ENCODE measurements around the gene PHPT1.
"Not testable (repeated sequence)": the region's sequence is repeated elsewhere in the genome, so short reads cannot be mapped to it uniquely, and the experiment has no call there.

PHPT1 gene

GRCh38 chr9:136868644-136869043 lies 19.4 kb downstream of the PHPT1 start:
- Histone ChIP-seq H3K27me3 (ENCODE audit: insufficient read depth, low read length, poor library complexity) (no peaks in the 10 kb centered on the region), H3K9me3 (ENCODE audit: insufficient read depth, low read length, severe bottlenecking) (peaks cover 12% of the 10 kb centered on the region), H3K9ac (ENCODE audit: low read depth, low read length) (no peak overlapping the region), H3K79me2 (ENCODE audit: insufficient read depth, low read length) (peaks cover 32% of the 10 kb centered on the region), H2AFZ (ENCODE audit: low read depth, low read length) (no peak overlapping the region), H4K20me1 (ENCODE audit: insufficient read depth, low read length) (peaks cover 9% of the 10 kb centered on the region), H3K4me2 (ENCODE audit: insufficient read depth, low read length) (no peak overlapping the region), H3K27ac (ENCODE audit: low read length) (no peak overlapping the region), H3K4me1 (ENCODE audit: insufficient read depth, low read length) (peaks cover 28% of the 10 kb centered on the region), H3K4me3 (ENCODE audit: low read depth in 1 of 2, low read length in 2 of 2) (no peak overlapping the region), H3K36me3 (ENCODE audit: insufficient read depth, low read length) (peaks cover 4% of the 10 kb centered on the region)
- ATAC-seq (ENCODE audit: insufficient read depth, low read depth) (no peak), DNase-seq (no peak)
- TF ChIP-seq CTCF (IDR thresholded peaks at IDR 0.05; ENCODE audit: borderline replicate concordance, extremely low read depth, low read length, poor library complexity, severe bottlenecking) (no peak), EZH2 (IDR thresholded peaks at IDR 0.05; ENCODE audit: borderline replicate concordance, low read depth, low read length, severe bottlenecking) (no peak)

- peaks cover 21% of the 10 kb centered on the region for H3K4me1 ChIP-seq (ENCODE audit: insufficient read depth, low read length)
- H4K20me1 ChIP-seq (ENCODE audit: insufficient read depth, low read length), result not testable (repeated sequence)
- peaks cover 12% of the 10 kb centered on the region for H3K9me3 ChIP-seq (ENCODE audit: insufficient read depth, low read length, severe bottlenecking)
These were observed 20.4 kb downstream of the PHPT1 start for GRCh38 chr9:136869611-136870010.

GRCh38 chr9:136875155-136875554 lies 25.9 kb downstream of the PHPT1 start:
- Histone ChIP-seq H3K27ac (ENCODE audit: low read length) (no peak overlapping the region), H3K4me1 (ENCODE audit: insufficient read depth, low read length) (no peaks in the 10 kb centered on the region), H3K36me3 (ENCODE audit: insufficient read depth, low read length) (no peaks in the 10 kb centered on the region), H3K4me3 (ENCODE audit: low read depth in 1 of 2, low read length in 2 of 2) (no peak overlapping the region), H3K27me3 (ENCODE audit: insufficient read depth, low read length, poor library complexity) (no peaks in the 10 kb centered on the region), H3K9me3 (ENCODE audit: insufficient read depth, low read length, severe bottlenecking) (peaks cover 12% of the 10 kb centered on the region), H3K4me2 (ENCODE audit: insufficient read depth, low read length) (no peak overlapping the region), H3K79me2 (ENCODE audit: insufficient read depth, low read length) (no peaks in the 10 kb centered on the region), H3K9ac (ENCODE audit: low read depth, low read length) (no peak overlapping the region), H4K20me1 (ENCODE audit: insufficient read depth, low read length) (no peaks in the 10 kb centered on the region), H2AFZ (ENCODE audit: low read depth, low read length) (no peak overlapping the region)
- DNase-seq (no peak), ATAC-seq (ENCODE audit: insufficient read depth, low read depth) (no peak)
- TF ChIP-seq EZH2 (IDR thresholded peaks at IDR 0.05; ENCODE audit: borderline replicate concordance, low read depth, low read length, severe bottlenecking) (no peak), CTCF (IDR thresholded peaks at IDR 0.05; ENCODE audit: borderline replicate concordance, extremely low read depth, low read length, poor library complexity, severe bottlenecking) (no peak)

More at GRCh38 chr9:136869611-136870010, 20.4 kb downstream of the PHPT1 start:
- not testable (repeated sequence) for H2AFZ ChIP-seq (ENCODE audit: low read depth, low read length); H3K9ac ChIP-seq (ENCODE audit: low read depth, low read length); DNase-seq; H3K27ac ChIP-seq (ENCODE audit: low read length); H3K4me2 ChIP-seq (ENCODE audit: insufficient read depth, low read length); H3K27me3 ChIP-seq (ENCODE audit: insufficient read depth, low read length, poor library complexity); ATAC-seq (ENCODE audit: insufficient read depth, low read depth); H3K36me3 ChIP-seq (ENCODE audit: insufficient read depth, low read length); H3K4me3 ChIP-seq (ENCODE audit: low read depth in 1 of 2, low read length in 2 of 2)
- H3K79me2 ChIP-seq (ENCODE audit: insufficient read depth, low read length), result peaks cover 24% of the 10 kb centered on the region

- Histone ChIP-seq H3K79me2 (ENCODE audit: insufficient read depth, low read length) (no peaks in the 10 kb centered on the region), H3K27me3 (ENCODE audit: insufficient read depth, low read length, poor library complexity) (no peaks in the 10 kb centered on the region), H3K36me3 (ENCODE audit: insufficient read depth, low read length) (no peaks in the 10 kb centered on the region), H3K9me3 (ENCODE audit: insufficient read depth, low read length, severe bottlenecking) (peaks cover 12% of the 10 kb centered on the region), H3K4me1 (ENCODE audit: insufficient read depth, low read length) (no peaks in the 10 kb centered on the region), H3K4me3 (ENCODE audit: low read depth in 1 of 2, low read length in 2 of 2) (no peak overlapping the region), H3K9ac (ENCODE audit: low read depth, low read length) (no peak overlapping the region), H2AFZ (ENCODE audit: low read depth, low read length) (no peak overlapping the region), H3K27ac (ENCODE audit: low read length) (no peak overlapping the region), H3K4me2 (ENCODE audit: insufficient read depth, low read length) (no peak overlapping the region), H4K20me1 (ENCODE audit: insufficient read depth, low read length) (no peaks in the 10 kb centered on the region)
- ATAC-seq (ENCODE audit: insufficient read depth, low read depth) (no peak), DNase-seq (no peak)
- no peak for TF ChIP-seq CTCF (IDR thresholded peaks at IDR 0.05; ENCODE audit: borderline replicate concordance, extremely low read depth, low read length, poor library complexity, severe bottlenecking)
- no peak for TF ChIP-seq EZH2 (IDR thresholded peaks at IDR 0.05; ENCODE audit: borderline replicate concordance, low read depth, low read length, severe bottlenecking)
These were observed 27.3 kb downstream of the PHPT1 start for GRCh38 chr9:136876476-136876875.
